ENCODE results near the gene TSPAN9.

The TSPAN9 gene

DNA sequence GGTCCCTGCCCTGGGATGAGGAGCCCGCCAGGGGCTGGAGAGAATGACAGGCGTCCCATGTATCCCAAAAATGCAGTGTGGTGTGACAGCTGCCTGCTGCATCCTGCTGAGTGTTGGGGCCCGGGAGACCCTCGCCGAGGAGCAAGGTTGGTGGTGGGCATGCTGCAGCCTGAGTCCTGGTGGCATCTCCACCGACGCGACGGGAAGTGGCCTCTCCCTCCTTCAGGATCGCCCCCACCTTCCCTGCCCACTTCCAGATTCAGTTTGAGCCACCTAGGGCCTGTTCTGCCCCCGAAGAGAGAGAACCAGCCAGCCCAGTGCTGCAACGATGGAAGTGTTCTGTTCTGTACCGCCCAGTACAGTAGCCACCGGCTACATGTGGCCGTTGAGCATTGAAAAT, 70.1 kb downstream of the TSPAN9 start:
- no peak for DNase-seq

DNA sequence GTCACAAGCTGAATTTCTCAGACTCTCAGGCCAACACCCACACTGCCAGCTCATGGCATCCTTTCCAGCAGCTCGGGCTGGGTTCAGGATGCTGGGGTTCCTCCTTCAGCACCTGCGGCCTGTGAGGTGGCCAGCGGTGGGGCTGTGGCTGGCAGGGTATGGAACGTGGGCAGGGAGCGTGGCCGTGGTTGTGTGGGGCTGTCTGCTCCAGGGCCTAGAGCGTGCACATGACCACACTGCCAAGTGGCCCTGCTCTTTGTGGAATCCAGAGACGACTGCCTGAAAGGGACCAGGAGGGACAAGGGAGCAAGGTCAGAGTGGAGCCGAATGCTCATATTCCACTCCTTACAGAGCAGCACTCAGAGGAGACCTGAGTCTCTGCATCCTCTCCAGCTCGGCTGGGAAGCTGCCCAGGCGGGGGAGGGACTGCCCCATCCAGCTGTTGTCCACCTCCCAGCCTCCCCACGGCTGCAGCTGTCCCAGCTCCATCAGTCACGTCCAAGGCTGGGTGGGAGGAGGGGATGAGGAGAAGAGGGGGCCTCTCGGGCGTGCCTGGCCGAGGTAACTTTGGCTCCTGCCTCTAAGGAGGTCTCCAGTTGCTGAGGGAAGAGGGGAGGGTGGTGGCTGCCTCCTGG, 71.3 kb downstream of the TSPAN9 start:
- no peak for DNase-seq

DNA sequence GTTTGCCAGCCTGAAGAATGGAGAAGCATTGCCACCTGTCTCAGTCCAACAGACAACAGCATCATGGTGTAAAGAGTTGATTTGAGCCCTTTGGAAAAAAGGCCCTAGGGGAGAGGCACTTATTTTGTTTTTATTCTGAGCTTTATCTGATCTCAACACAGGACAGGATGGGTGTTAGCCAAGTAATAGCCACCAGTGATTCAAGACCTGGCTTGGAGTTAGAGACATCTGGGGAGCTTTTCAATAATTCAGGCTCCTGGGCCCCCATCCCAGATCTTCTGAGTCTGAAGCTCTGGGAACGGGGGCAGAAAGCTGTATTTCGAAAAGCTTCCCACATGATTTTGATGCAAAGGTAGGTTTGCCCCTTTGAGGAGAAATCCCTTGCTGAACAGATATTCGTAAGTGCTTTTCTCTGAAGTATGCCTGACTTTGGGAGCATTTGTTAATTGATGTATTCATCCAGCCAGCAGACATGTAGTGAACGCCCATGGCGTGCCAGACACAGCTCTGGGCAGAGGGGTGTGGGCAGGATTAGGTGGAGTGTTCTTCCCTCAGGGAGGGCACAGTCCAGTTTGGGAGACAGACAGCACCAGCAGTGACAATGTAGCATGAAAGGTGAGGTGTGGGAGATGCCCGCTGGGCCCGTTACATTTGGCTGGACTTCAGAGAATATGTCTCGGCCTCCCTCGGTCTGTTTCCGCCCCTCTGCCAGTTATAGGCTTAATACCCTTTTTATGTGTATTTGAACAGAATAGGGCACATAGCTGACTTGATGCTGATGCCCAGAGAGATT, 72.5 kb downstream of the TSPAN9 start:
- no peak for DNase-seq

DNA sequence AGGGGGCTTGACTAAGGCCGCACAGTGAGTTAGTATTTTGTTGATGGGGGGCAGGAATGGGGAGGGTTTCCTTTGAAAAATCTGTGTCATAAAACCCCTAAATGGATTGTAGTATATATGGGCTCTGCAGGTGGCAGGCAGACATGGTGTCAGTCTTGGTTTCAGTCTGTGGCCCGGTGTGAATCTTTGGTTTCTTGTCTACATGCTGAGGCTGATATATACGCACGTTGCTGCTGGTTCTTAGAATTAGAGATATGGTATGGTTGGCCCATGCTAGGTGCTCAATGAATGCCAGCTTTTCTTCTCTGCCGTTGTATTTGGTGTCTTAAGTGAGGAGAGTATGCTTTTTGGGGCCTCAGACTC, 73.1 kb downstream of the TSPAN9 start:
- no peak for DNase-seq

DNA sequence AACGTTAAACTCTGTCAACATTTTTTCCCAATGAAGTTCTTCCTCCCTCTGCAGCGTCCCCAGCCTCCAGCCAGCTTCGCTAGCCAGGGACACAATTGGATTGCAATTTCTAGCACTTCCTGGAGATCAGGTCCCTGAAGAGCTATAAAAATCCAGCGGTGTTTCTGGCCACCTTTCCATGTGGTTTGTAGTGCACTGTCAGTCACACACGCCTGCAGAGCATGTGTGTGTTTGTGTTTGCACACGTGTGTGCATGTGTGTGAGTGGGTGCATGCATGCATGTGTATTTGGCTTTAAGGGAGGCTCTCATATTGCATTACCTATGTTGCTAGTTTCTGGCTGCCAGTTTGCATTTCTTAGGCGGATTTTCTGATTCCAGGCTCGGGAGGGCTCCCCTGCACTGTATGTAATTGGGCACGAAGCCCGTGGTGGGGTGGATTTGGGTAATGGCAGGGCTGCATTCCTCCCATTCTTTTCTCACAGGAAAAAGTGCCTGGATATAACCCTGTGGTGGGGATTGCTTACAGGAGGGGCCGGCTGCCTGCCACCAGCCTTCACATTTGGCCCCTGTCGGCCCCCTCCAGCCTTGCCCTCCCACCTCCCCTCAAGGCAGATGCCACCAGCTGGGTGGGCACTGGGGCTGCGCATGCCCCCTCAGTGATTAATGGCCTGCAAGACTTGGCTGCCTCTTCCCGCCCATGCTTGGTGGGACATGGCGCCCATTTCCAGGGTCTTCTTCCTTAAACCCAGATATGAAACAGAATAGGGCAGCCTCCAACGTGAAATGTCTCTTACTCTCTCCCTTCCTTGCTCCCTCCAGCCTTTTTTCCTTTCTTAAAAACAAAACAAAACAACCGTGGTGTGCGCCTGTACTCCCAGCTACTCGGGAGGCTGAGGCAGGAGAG, 74.0 kb downstream of the TSPAN9 start:
- no peak for DNase-seq

DNA sequence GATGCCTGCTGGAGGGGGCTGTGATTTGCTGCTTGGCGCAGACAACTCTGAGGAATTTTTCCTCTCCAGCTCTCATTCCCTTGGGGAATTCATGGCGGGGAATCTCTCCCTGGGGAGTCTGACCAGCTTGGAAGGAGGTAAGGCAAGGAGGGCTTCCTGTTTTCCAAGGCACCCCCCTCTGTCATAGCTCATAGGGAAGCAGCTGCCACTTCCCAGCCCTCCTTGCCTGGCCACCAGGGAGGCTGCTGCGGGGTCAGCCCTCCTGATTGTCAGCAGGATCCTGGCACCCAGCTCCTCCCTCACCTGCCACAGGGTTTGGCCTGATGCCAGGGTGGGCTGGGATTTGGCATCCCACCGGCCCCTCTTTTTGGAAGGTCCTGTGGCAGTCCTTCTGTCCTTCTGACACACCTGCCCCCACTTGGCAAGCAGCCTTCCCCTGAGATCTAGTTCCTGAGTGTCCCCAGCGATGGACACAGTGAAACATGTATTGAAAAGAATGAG, 74.9 kb downstream of the TSPAN9 start:
- no peak for DNase-seq

DNA sequence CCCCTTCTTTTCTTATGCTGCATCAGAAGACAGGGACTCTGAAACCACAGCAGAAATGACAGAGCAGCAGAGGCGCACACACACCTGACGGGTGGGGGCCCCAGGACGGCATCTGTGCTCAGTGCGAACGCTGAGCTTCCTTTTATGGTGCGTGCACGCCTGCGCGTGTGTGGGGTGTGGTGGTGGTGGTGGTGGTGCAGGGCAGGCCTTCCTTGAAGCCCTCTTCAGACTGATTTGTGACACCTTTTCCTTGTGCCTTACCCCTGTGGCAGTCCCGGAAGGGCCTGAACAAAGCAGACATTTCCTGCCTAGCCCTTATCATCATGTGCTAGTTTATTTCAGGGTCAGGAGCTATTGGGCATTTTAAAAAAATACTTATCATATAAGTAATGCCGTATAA, 75.7 kb downstream of the TSPAN9 start:
- DNase-seq = no peak

DNA sequence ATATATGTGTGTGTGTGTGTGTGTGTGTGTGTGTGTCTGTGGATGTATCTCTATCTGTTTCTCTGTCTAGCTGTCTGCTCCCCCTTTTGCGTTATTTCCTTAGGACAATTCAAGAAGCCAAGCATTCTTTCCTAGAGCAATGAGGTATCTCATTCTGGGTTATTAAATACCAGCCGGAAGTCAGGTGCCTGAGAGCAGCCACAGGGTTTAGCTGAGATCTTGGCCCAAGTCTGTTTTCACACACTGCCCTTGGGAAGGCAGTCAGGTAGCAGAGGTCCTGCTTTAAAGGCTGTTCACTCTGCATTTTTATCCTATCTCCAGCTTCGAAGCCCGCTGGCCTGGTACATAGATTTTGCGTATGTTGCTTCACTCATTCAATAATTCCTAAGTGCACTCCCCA, 76.8 kb downstream of the TSPAN9 start:
- DNase-seq = no peak

DNA sequence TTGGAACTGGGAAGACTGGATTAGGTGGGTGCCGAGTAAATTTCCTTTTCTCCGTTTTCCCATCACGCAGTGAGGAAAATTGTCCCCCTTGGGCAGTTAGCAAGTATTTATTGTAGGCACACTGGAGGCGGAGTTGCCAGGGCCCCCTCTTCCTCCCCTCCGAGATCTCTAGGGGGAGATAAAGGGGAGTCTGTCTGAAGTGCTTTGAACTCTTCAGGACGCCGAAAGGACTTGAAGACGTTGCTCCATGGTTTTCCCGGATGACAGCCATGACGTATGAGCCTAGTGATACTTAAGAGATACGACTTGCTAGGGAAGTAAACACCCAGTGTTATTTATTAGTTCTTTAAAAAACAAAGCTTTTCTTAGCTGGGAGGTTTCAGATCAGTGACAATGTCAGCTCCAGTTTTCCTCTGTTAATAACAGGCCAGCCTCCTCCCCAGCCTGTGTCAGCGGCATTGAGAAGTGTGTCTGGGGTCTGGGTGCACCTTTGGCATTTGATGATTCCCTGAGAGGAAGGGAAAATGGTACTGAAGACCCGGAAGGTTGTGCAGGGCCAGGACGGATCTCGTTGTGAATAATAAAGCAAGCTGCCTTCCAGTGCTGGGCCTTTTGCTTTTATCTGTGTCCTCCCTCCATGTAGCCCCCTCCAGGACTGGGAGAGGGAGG, 78.7 kb downstream of the TSPAN9 start:
- no peak for DNase-seq

DNA sequence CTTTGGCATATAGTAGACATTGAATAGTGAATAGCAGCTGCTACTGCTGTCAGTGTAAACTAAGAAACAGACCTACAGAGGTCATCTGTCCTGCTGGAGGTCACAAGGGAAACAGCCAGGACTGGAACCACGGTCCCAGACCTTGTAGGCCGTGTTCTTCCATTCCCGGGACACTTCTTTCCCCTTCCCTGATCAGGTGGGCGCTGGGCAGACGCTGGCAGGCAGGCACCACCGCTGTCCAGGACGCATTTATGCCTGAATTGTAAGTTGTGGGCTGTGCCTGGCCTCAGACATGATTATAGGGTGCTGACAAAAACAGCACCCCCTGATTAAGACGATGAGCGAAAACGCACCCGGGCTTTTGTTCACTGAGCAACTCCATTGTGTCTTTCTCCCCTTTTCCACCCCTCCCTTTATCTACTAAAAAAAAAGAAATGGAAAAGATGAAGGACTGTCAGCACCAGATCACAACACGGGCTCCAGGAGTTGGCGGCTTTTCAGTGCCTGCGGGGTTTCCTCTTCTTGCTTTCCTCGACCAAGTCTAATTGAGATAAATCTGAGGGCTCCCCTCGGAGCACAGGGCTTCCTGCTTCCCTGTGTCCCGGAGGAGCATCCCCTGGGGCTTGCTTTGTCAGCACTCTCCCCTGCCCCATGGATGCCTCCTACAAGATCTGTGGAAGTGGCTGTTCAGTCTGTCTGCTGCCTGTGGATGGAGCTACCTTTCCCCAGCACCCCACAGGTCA, 80.6 kb downstream of the TSPAN9 start:
- DNase-seq = no peak

DNA sequence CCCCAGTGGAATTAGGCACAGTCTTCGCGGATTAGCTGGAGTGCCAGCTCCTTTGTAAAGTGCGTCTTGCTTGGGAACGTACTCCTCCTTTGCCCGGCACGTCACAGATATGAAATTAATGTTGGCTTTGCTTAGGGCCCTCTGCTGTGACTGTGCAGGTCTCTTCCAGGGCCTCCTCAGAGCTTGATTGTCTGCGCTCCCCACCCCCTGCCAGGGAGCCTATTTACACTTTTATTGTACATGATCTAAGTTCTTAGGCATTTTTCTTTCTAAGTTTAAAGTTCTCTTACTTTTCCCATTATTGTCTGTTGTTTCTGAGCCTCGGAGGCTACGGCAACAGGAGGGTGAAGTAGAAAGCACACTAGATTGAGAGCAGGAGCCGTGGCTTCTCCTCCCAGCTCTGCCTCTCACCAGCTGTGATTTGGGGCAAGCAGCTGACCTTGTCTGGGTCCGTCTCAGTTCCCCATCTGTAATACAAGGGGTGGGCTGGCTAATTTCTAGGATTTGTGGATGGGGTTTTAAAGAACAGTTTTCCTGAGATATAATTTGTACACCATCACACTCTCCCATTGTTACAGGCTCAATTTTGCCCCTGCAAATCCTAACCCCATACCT, 81.8 kb downstream of the TSPAN9 start:
- no peak for DNase-seq

DNA sequence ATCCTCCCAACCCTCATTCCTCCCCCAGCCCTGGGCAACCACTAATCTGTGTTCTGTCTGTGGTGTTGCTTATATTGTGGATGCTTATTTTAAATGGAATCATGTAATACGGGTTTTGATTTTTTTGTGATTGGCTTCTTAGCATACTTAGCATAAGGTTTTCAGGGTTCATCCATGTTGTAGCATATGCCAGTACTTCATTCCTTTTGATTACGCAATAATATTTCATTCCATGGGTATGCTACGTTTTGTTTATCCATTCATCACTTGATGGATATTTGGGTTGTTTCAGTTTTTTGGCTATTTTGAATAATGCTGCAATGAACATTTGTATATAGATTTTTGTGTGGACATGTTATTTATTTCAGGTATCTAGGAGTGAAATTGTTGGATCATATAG, 82.9 kb downstream of the TSPAN9 start:
- DNase-seq = no peak

DNA sequence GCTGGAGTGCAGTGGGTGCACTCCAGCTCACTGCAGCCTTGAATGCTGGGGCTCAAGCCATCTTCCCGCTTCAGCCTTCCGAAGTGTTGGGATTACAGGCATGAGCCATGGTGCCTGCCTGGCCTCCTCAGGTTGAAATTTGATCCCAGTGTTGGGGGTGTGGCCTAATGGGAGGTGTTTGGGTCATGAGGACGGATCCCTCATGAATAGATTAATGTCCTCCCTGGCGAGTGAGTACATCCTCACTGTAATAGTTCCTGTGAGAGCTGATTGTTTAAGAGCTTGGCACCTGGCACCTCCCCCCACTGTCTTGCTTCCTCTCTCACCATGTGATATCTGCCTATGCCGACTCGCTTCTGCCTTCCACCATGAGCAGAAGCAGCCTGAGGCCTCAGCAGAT, 84.7 kb downstream of the TSPAN9 start:
- no peak for DNase-seq

DNA sequence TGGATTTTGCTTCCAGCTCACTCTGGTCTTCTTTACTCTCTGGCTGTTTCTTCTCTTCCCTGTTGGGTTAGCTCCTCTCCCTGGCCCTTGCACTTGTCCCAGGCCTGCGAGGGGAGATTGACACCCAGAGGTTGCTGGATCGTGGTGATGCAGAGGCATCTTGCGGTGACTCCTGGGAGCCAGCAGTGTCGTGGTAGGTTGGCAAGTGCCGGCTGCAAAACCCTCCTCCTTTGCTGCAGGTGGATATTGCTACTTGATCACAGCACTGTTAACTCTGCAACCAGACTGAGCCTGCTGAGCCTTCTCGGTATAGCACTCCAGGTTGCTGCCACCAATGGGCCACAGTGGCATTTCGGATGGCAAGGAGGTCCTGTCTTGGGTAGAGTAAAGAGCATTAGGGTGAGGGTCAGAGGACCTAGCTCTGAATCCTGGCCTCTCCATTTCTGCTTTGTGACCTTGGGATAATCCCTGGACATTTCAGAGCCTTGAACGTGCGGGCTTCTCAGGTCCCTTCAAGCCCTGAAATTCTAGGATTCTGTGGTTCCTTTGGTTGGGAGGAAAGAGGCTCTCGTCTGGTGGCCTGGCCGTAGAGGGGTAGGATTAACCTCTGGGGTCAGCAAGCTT, 87.4 kb downstream of the TSPAN9 start:
- DNase-seq = no peak

DNA sequence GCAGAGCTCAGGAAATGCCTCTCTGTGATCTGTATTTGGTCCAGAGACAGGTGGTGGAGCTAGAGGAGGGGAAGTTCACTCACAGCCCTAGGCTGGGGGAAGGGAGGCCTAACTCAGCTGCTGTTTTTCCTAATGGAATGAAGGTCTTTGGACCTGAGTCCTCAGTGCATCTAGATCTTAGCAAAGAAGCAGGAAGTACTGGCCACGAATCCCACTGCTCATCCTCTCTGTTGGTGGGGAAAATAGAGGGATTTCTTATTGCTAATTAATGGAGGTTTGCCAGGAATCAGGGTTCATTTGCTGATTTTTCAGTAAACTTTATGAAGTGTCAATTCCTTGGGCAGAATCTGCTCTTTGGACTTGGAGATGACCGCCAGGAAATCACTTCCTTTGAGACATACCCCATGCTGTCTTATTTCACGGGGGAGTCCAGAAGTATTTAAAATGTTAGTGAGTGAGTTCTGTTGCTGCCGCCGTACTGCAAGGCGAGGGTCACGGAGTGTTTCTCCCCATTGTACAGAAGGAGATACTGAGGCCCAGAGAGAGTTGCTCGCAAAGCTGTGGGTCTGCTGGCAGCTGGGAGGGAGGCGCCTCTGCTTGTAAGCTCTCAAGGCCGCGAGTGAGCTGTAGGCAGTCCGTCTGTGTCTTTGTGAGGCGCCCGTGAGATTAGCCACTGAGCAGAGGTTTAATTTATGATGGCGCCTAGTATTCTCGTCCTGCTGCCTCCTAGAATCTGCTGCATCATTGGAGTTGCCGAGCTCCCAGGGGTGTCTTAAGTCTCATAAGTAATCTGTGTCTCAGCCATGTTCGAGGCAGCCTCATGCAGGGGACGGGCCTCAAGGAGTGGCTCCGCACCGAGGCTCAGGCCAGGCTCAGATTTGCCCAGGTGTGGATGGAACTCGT, 88.2 kb downstream of the TSPAN9 start:
- no peak for DNase-seq

DNA sequence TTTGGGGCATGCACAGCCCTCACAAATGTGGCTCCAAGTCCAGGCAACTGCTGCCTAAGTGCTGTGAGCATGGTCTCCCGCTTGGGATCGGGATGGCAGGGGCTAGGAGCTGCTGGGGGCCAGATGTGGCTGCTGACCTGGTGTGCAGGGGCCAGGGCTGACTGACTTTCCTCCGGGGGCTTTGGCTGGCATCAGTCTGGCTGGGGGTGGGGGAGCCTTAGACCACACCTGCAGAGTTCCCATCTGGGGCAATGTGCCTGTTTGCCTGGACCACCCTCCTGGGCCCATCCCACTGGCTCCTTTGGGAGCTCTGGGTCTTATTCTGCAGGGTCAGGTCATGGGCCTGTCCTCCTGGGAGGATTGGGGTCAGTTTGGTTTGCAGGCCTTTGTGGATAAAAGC, 90.5 kb downstream of the TSPAN9 start:
- no peak for DNase-seq

DNA sequence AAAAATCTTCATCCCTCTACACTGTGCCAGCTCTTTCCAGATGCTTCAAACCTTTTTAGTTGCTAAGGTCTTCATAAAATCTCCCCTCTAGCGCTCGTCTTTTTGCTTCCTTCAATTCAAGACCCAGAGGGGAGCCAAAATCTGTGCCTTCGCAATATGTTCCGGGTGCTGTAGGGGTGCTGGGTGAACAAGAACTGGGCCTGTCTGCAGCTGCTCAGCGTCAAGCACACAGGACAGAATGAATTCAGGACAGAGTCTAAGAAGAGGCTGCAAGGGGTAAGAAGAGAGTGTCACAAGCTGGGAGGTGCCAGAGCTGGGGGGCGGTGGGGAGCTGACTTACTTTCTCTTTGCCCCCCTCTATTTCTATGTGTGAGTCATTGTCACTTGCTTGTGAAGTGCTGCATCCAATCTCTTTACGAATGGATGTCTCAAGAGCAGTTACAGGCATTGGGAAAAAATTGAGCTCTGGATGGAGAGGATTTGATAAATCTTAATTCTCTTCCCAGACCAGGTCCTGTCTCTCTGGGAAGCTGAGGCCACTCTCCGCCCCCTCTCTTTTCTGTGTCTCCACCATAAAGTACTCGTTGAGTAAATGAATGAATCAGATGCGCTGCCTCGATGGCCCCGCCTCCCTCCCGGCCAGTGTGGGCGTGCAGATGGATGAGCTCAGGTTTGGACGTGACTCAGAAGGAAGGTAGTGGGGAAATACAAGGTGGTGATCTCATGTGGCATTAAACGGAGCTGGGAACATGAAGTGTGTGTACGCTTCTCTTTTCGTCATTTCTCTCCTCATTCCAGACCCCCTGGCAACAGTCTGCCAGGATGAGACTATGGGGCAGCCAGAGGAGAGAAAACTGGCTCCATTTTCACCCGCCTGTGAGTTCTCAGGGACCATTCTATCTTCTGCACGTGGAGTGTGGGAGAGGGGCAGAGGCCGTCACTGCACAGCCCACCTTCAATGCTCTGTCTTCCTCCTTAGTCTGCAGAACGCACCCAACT, 91.3 kb downstream of the TSPAN9 start:
- no peak for DNase-seq

DNA sequence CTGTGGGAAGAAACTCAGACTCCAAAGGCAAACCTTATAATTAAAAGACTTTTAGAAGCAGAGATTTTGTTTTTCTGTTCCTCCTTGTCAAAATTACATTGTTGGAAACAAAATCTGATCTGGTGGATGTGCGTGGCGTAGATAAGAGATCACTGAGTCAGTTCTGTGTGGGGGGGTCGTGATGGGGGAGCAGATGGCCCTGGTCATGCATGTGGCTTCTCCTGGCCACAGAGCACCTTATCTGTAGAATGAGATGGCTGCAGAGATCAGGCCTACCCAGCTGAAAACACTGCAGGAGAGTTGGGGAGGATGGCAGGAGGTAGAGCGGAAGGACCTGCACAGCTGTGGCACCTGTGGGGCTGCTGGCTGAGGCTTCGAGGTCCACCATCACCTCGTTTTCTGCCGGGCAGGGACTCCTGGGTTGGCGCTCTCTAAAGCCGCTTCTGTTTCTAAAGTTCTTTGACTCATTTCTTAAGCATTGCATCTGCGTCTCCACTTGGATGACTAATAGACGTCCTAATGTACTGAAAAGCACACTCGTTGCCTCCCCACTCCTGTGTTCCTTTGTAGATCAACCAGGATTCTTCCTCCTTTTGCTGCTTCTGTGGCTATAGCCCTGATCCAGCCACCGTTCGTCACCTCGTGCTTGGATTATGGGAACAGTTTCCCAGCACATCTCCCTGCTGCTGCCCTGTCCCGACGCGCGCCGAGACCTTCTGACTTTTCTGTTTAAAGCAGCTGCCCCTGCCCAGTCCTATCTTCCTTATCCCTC, 93.4 kb downstream of the TSPAN9 start:
- no peak for DNase-seq
